DND-41 (cell line): ENCODE measurements around the gene DTX2.
"Not testable (repeated sequence)": the region's sequence is repeated elsewhere in the genome, so short reads cannot be mapped to it uniquely, and the experiment has no call there.

Source experiments
- CTCF ChIP-seq: IDR thresholded peaks from 2 replicates; pipeline ENCODE4 v1.5.1; 2012; ENCODE audit warnings: borderline replicate concordance, low read length, moderate library complexity, mild to moderate bottlenecking; ENCODE audit not compliant: poor library complexity, severe bottlenecking; ENCODE audit errors: extremely low read depth
- EZH2 ChIP-seq: IDR thresholded peaks from 3 replicates; pipeline ENCODE4 v1.6.1; 2012; ENCODE audit warnings: borderline replicate concordance, low read depth, mild to moderate bottlenecking, moderate library complexity, low read length, inconsistent platforms; ENCODE audit not compliant: severe bottlenecking

- TF ChIP-seq CTCF, EZH2: not testable (repeated sequence)
Observed at GRCh38 chr7:76543197-76543596, 81.7 kb downstream of the DTX2 start, which contains the start of gene SPDYE16.
